NCI-H2107 treated with DMSO at 0.1 percent for 48 hours (cell line): ENCODE data around the gene FGF14.
A peak's percentile ranks its signal among the peaks of the same experiment; 100 is the strongest.

Experiments
- DNase-seq: peaks from one replicate; lab custom pipeline; 2025; ENCODE audit not compliant: unreplicated experiment; lab: John Stamatoyannopoulos, UW

FGF14 gene

GRCh38 chr13:101811284-101811839 is 590.5 kb downstream of the FGF14 start:
- DNase-seq, result no peak

GRCh38 chr13:101799196-101799595 is 602.7 kb downstream of the FGF14 start:
- DNase-seq, result no peak

GRCh38 chr13:101798437-101798836 is 603.4 kb downstream of the FGF14 start:
- no peak for DNase-seq

GRCh38 chr13:101795460-101795859 is 606.4 kb downstream of the FGF14 start:
- no peak for DNase-seq

- DNase-seq, result no peak
These were observed 606.8 kb downstream of the FGF14 start for GRCh38 chr13:101795025-101795424.

GRCh38 chr13:101792189-101792588 is 609.7 kb downstream of the FGF14 start:
- DNase-seq, result no peak

- peak; percentile 60 for DNase-seq
These were observed 616.0 kb downstream of the FGF14 start for GRCh38 chr13:101785858-101786257.

- DNase-seq, result no peak
These were observed 617.5 kb downstream of the FGF14 start for GRCh38 chr13:101784313-101784712.

- DNase-seq, result no peak
These were observed 618.3 kb downstream of the FGF14 start for GRCh38 chr13:101783554-101783953.

GRCh38 chr13:101780211-101780610 is 621.6 kb downstream of the FGF14 start:
- no peak for DNase-seq

- DNase-seq, result no peak
These were observed 622.7 kb downstream of the FGF14 start for GRCh38 chr13:101779147-101779546.

- no peak for DNase-seq
These were observed 626.6 kb downstream of the FGF14 start for GRCh38 chr13:101775267-101775666.

- no peak for DNase-seq
These were observed 627.5 kb downstream of the FGF14 start for GRCh38 chr13:101774393-101774792.

GRCh38 chr13:101773062-101773461 is 628.8 kb downstream of the FGF14 start:
- no peak for DNase-seq

GRCh38 chr13:101767131-101767530 is 634.7 kb downstream of the FGF14 start:
- DNase-seq, result peak; percentile 77

- DNase-seq, result no peak
These were observed 638.7 kb downstream of the FGF14 start for GRCh38 chr13:101763191-101763590.

GRCh38 chr13:101757446-101758039 is 644.3 kb downstream of the FGF14 start:
- DNase-seq, result peak; percentile 30

GRCh38 chr13:101755228-101755887 is 646.5 kb downstream of the FGF14 start:
- no peak for DNase-seq

GRCh38 chr13:101752432-101752831 is 649.4 kb downstream of the FGF14 start:
- DNase-seq, result no peak

GRCh38 chr13:101751488-101751887 is 650.4 kb downstream of the FGF14 start:
- peak; percentile 71 for DNase-seq

- DNase-seq, result no peak
These were observed 652.3 kb downstream of the FGF14 start for GRCh38 chr13:101749584-101749983.

- no peak for DNase-seq
These were observed 654.8 kb downstream of the FGF14 start for GRCh38 chr13:101747039-101747438.

- DNase-seq, result no peak
These were observed 655.3 kb downstream of the FGF14 start for GRCh38 chr13:101746513-101746912.
